A549 (cell line): ENCODE measurements around the gene SLC17A2.

ENCODE experiments used
- BHLHE40 ChIP-seq: IDR thresholded peaks from 2 replicates; pipeline ENCODE4 v1.6.1; 2012; ENCODE audit warnings: low read depth, low read length, inconsistent platforms
- CHD2 ChIP-seq: fragments of 150-350 bp; IDR thresholded peaks from 2 replicates; pipeline ENCODE4 v1.6.1; 2014; ENCODE audit warnings: low read length; ENCODE audit not compliant: partially characterized antibody
- CTCF ChIP-seq: fragments of >200 bp; sonication (Bioruptor Twin); formaldehyde crosslinking; IDR thresholded peaks from 3 replicates; pipeline ENCODE4 v1.5.1; 2016
- JUNB ChIP-seq: fragments of >200 bp; sonication (Bioruptor Twin); formaldehyde crosslinking; IDR thresholded peaks from 2 replicates; pipeline ENCODE4 v1.6.1; 2016
- REST ChIP-seq: fragments of 200-600 bp; sonication (generic); IDR thresholded peaks from 2 replicates; pipeline ENCODE4 v1.6.1; 2016; ENCODE audit warnings: antibody characterized with exemption, mild to moderate bottlenecking, moderate library complexity
- TF ChIP-seq, protein P1 (sequence below): fragments of 250-450 bp; sonication (Bioruptor Pico); IDR thresholded peaks from 2 replicates; pipeline ENCODE4 v1.5.0; 2021; ENCODE audit warnings: mild to moderate bottlenecking, moderate library complexity, borderline replicate concordance

DNA sequence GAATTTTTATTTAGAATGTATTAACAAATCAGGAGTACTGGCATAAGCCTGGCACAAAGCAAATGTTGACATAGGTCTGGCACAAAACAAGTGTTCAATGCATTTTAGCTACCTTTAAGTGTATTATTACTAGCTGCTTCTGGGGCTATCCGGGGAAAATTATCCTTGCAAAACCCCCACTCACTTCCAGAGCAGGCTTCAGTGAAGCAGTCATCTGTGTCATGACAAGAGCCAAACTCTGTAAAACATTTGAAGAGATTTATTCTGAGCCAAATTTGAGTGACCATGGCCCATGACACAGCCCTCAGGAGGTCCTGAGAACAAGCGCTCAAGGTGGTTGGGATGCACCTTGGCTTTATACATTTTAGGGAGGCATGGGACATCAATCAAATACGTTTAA lies 25.7 kb upstream of the SLC17A2 start:
- TF ChIP-seq CTCF (no peak), REST (no peak), JUNB (no peak), BHLHE40 (no peak), CHD2 (no peak)
- TF ChIP-seq, protein P1, sequence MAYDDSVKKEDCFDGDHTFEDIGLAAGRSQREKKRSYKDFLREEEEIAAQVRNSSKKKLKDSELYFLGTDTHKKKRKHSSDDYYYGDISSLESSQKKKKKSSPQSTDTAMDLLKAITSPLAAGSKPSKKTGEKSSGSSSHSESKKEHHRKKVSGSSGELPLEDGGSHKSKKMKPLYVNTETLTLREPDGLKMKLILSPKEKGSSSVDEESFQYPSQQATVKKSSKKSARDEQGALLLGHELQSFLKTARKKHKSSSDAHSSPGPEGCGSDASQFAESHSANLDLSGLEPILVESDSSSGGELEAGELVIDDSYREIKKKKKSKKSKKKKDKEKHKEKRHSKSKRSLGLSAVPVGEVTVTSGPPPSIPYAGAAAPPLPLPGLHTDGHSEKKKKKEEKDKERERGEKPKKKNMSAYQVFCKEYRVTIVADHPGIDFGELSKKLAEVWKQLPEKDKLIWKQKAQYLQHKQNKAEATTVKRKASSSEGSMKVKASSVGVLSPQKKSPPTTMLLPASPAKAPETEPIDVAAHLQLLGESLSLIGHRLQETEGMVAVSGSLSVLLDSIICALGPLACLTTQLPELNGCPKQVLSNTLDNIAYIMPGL, result no peak
